Activated CD4-positive, alpha-beta T cell treated with anti-CD3 and anti-CD28 coated beads, Interleukin-10, Interleukin-2, amounts not matched to agents 100 ng/mL and 50 ng/mL, durations not matched to agents 16 hours and 8 hours (primary cell): ENCODE measurements around the gene AGAP2.

Experiments
- DNase-seq: peaks from one replicate; pipeline ENCODE4 v3.0.0-alpha.2; 2020

Gene AGAP2

GRCh38 chr12:57751788-57752667, 13.5 kb upstream of the AGAP2 start, which contains the start of gene CDK4:
Gene CDK4, minus strand, starts transcription at chr12:57752310. Its CDS starts 593 bp downstream, at chr12:57751717.
- peak; percentile 100 for DNase-seq

GRCh38 chr12:57751432-57751787, 12.9 kb upstream of the AGAP2 start:
- no peak for DNase-seq

GRCh38 chr12:57750561-57751431, 12.3 kb upstream of the AGAP2 start:
- no peak for DNase-seq

- DNase-seq, result no peak
Measured at GRCh38 chr12:57749061-57749460, 10.5 kb upstream of the AGAP2 start.

GRCh38 chr12:57746025-57746424, 7.5 kb upstream of the AGAP2 start:
- DNase-seq, result no peak

- DNase-seq, result no peak
Measured at GRCh38 chr12:57745485-57745881, 6.9 kb upstream of the AGAP2 start.

GRCh38 chr12:57744777-57745484, 6.4 kb upstream of the AGAP2 start, which contains the start of gene TSPAN31:
Gene TSPAN31, plus strand, starts transcription at chr12:57745039. Its CDS starts 116 bp downstream, at chr12:57745155.
- peak; percentile 96 for DNase-seq

- peak; percentile 74 for DNase-seq
Measured at GRCh38 chr12:57744194-57744776, 5.7 kb upstream of the AGAP2 start.

- no peak for DNase-seq
Measured at GRCh38 chr12:57743769-57744168, 5.2 kb upstream of the AGAP2 start.

- peak; percentile 91 for DNase-seq
Measured at GRCh38 chr12:57741844-57742738, 3.5 kb upstream of the AGAP2 start.

- DNase-seq, result no peak
Measured at GRCh38 chr12:57741413-57741789, 2.9 kb upstream of the AGAP2 start.

- peak; percentile 88 for DNase-seq
Measured at GRCh38 chr12:57740656-57741412, 2.3 kb upstream of the AGAP2 start.

GRCh38 chr12:57739914-57740538, 1.5 kb upstream of the AGAP2 start:
- DNase-seq, result no peak

- no peak for DNase-seq
Measured at GRCh38 chr12:57739387-57739786, 845 bp upstream of the AGAP2 start.

- no peak for DNase-seq
Measured at GRCh38 chr12:57737467-57738460, 778 bp downstream of the AGAP2 start.

GRCh38 chr12:57736741-57737466, 1.6 kb downstream of the AGAP2 start:
- no peak for DNase-seq

GRCh38 chr12:57735952-57736740, 2.4 kb downstream of the AGAP2 start:
- no peak for DNase-seq
